Astrocyte of the hippocampus (primary cell): ENCODE data around the gene STAT1.
A peak's percentile ranks its signal among the peaks of the same experiment; 100 is the strongest.

Experiments used
- DNase-seq: peaks from one replicate; pipeline ENCODE4 v3.0.0; 2011; ENCODE audit warnings: low read depth, low spot score

The STAT1 gene

DNA sequence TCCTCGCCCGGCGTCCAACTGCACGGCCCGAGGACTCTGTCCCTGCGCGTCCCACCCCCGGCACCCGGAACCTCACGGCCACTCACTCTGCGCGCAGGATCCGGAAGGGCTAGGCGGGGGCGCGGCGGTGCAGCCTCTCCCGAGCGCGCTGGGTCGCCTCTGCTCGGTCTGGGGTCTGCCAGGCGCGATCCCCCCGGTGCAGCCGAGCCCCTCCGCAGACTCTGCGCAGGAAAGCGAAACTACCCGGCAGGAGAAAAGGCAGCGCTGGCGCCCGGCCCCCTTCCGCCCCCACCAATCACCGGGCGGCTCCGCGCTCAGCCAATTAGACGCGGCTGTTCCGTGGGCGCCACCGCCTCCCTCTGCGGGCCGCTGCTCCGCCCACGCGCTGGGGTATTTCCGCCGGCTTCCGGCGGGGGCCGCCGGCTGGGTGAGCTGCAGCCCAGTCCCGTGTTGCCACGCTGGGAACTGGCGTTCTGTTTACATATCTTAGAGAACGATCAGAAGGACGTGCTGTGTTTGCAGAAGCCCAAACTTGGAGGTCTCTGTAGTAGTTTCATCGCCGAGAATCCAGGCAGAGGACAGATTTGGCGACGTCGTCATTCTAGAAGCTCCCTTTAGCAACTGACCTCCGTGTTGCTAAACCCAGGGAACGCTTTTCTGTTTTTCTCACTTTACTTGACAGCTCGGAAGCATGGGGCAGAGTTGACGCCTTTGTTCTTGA, at the start of gene STAT1:
TSS of gene STAT1 (minus strand) at position 240 of the 721 bp plus-strand sequence. CDS start 4,168 bp downstream, outside the sequence.
- DNase-seq = peak; percentile 98

DNA sequence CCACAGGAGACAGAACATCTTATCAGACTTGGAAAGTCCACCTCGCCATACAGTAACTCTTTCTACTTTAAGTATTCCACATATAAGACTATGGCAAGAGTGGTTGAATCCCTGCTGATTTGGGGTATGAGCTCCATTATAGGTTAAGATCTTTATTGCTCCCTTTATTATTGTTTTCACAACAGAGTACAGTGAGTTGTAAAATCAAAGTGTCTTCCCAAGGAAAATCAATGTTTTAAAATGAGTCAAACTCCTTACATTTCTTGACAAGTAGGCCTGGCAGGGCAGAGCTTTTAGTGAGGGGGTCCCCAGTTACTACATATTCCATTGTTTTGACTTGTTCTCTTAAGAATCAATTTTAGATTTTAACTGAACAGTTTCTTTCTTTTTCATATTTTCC, 49.6 kb upstream of the STAT1 start:
- DNase-seq = no peak

DNA sequence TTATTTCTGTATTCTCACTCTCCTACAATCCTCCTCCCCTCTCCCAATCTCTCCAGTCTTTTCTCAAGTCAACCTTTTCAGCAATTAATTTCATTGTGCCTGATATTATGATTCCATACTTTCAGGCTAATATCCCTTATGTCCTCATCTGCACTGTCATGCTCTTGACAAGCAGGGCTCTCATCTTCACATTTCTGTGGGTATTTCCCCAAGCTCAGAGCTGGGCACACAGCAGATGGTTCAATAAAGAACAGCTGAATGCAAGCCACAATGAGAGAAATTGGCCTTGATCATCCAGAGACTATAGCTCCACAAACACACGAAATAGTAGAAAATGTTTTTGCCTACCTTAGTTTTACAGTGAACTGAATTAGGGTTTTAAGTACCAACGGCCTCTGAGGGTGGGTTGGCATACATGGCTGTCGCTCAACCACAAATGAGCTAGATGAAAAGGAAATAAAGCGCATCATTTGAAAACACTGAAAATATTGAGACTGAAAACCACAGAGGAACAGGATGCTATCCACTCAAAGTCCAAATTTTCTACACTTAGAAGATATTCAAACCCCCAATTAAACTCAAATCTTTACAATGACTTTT, 47.5 kb upstream of the STAT1 start:
- no peak for DNase-seq

DNA sequence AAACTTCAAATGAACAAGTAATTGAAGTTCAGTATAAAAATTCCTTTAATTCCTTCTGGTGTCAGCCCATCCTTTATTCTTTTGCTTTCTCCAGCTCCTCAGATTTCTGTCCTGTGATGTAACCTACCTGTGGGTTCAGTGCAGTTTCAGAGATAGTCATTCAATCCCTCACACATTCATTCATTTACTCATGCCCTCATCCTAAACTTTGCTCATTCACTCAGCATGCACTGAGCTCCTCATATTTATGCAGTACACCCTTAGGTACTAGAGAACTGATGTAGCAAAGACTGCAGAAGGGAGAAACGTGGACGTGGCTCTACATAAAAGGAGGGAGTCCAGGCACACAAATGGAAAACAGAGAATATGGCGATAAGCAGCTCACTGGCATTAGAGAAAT, 45.3 kb upstream of the STAT1 start:
- DNase-seq = no peak

DNA sequence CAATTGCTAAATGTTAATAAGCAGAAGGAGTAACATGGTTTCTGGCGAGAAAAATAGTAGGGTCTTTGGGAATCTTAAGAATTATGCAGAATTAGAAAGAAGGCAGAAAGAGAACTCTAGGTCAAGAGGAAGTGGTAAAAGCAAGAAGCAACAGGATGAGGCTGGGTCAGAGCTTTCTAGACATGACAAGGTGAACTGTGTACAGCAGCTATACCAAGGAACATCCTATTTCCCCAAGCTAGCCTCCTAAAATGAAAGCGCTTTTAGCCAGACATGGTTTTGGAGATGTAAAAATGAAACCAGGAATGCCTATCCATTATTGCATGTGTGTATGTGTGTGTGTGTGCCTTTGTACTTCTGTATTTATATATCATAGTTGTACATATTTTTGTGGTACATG, 42.3 kb upstream of the STAT1 start:
- DNase-seq = no peak

DNA sequence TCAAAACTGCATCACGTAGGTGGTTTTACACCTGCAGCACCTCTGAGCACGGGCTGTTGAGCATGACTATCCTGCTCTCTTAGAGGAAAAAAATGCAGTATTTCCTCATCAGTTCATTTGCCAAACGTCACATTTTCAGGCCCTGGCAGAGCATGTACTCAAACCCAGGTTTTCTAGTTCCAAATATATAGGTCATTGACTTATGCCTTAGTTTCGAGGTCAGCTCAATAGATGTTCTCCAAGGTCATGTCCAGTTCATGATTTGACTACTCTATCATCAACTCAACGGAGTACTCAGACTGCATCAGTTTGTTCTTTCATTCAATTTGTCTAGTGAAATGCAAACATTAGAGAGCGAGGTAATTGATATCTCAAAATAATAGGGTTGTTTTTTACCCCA, 39.3 kb upstream of the STAT1 start:
- DNase-seq = no peak

DNA sequence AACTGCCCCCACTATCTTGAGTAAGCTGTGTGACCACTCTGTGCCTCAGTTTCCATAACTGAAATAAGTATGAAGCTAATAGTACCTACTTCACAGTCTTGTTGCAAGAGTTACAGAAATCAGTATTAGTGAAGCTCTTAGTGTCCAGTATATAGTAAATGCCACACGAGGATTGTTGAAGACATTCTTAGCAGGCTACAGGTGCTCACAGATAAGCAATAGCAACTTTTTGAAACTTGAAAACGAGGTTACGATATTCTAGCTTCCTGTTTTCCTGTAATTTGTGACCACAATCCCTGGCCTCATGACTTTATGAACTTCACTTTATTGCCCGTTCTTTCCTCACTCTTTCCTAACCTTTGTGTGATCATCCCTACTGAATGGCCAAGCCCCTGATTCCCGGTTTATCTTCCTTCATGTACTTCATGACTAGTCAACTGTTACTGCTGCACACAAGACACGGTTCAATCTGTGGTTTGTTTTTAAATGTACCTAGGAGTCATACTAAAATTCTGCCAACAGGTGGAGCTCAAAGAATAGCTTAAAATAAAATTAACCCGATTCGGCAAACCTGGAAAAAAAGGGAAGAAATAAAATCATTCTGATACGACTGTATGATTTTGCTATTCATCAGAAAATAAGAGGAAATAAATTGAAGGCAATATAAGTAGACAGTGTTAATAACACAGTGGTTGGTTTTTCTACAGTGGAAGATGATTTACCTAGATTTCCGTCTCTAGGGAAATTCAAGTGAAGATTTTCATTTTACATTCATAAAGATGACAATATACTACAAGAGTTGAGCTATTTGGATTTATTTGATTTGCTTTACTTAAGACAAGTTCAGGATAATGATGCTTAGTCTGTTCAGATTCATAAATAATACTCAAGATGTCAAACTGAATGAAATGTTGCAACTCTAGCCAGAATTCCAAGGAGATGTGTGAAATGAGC, 38.1 kb upstream of the STAT1 start:
- peak; percentile 68 for DNase-seq

DNA sequence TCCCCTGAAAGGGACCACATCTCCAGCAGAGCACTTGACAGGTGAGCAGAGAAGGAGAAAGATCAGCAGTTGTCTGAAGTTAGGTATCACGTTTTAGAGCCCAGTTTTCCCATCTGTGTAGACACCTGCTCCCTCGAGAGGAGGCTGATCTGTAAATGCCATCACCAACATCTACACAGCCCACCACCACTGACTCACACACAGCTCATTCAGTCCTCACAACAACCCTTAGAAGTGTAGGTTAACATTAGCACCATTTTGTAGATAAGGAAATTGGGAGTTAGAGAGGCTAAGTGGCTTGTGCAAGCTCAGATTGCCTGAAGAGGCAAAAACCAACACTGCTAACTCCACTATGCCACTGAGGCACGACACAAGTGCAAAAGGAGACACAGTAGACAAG, 37.2 kb upstream of the STAT1 start:
- no peak for DNase-seq

DNA sequence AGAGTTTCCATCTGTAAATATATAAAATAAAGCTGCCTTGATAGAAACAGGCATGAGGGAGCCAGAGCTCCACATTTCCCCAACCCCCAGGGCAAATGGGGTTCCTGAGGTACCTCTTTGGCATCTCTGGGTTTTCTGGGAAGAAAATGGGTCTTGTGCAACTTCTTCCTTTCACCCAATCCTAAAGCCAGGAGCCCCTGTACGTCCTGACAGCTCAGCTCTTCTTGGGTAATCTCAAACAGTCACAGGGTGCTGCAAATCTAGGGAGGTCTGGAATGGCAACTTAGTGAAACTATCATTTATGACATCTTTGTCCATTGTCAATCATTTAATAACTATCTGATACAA, 36.6 kb upstream of the STAT1 start:
- DNase-seq = no peak

DNA sequence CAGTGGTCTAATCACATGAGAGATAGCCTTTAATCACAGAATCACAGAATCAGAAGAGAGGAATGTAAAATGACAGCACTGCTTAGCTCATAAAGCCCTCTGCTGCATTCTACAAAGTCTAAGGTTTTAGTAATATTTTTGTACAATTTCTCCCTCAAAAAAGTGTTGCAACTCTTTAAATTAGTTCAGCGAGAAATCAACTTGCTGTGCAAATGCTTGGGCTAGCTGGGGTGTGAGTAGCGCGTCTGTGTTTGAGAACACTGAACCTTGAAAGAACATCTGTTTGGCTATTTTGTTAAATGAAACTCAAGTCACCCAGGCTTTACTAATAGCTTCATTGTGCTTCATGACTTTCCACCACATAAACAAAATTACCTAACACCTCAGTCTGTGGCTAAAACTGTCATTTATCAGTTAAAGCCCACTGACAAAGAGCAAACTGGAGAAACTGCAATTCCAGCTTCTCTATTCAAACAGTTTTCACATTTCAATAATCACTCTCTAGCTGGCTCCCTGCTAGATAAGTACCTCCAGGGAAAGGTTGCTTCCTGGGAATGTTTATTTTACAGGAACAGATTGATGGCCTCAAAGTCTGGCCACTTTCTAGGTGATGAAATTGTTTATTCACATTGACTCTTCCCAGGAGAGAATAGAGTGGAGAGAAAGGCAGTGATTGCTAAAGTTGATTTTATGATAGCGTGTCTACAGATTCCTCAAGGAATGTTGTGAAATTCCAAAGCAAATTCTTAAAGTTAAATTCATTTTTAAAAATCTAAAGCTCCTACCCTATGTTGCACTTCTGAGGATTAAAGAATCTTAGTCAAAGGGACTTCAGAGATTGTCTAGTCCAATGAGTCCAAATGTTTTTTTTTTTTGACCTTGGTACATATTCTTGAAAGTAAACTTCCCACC, 36.0 kb upstream of the STAT1 start:
- peak; percentile 56 for DNase-seq

DNA sequence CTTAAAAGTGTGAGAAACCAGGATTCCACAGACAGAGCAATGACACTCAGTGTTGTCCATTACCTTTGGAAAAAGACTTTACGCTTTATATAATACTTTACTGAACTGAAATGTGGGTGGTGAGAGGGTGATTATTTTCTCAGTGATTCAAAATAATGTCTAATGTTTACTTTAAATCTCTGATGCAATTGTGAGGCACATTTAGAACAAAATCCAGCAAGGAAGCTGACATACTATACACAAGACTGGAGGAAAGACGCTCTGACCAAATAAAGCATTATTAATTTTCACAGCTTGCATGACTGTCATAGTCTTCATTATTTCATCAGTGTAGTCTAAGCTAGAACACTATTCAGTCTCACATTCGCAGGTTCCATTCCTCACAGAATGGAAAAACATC, 34.1 kb upstream of the STAT1 start:
- no peak for DNase-seq

DNA sequence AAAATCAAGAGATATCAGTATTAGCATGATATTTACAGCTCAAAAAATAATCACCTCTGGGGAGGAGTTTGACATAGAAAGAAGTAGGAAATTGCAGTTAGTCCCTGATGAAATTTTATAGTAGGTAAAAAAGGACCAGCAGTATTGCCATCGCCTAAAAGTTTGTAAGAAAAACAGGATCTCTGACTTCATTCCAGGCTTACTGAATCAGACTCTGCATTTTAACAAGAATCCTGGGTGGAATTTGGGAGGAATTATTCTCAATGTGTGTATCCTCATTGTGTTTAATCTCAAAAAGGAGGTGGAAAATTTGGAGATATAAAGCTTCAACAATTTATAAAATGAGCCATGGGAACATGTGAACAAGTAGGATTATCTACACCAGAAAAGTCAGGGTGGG, 31.2 kb upstream of the STAT1 start:
- DNase-seq = no peak

DNA sequence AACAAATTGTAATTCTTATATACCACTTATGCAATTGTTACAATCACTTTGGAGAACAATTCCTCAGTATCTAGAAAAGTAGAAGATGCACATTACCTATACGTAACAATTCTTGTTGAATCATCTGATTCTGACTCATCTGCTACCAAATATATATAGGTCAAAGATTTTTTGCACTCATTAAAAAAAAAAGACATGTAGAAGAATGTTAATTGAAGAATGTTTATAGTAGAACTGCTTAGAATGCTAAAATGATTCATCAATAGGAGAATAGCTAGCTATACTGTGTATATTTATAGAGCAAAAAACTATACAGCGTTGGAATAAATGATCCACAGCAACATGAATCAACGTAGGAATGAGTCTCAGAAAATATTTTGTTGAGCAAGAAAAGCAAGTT, 29.5 kb upstream of the STAT1 start:
- no peak for DNase-seq

DNA sequence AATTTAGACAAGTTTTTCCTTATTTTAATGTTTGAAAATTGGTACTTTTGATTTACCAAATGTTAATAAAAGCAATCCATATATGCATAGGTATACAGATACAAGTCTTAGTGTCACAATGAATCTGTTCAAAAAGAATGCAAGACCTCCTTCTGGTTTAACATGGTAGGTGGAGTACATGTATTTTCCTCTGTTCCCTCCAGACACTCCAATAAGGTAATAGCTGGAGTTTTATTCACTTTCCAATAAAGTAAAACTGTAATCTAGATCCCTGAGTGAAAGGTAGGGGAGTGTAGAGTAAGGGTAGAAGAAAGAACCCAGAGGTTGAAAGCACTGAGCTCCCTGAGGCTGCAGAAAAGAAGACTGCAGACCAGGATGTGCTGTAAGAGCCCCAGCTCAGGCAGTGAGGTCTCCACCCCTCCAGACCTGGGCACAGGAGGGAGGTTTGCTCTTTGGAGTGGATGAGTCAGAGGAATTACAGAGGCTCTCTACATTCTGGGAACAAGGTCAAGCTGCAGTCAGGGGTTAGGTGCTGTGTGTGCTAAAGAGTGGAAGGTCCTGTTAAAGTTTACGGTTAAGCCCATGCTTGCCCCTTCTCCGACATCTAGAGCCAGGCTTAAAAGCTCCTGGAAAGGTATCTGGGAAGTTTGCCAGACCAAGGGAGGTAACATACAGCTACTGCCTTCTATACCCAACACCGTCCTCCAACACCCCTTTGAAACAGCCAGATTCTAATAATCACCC, 27.6 kb upstream of the STAT1 start:
- DNase-seq = no peak

DNA sequence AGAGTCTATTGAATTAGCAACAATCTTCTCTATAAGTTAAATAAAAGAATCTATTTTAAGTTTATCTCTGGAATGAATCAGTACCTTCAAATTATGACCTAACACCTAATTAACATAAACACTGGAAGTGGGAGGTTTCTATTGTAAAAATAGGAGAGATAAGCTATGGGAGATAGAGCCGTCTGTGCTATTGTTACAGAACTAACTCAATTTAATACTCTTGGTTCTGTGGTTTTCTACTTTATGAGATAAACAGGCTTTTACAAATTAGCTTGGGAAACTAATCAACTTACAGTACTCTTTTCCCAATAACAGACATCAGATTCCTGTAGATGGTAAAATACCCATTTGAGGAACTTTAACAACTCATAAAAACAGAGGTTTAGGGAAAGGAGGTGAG, 25.6 kb upstream of the STAT1 start:
- no peak for DNase-seq

DNA sequence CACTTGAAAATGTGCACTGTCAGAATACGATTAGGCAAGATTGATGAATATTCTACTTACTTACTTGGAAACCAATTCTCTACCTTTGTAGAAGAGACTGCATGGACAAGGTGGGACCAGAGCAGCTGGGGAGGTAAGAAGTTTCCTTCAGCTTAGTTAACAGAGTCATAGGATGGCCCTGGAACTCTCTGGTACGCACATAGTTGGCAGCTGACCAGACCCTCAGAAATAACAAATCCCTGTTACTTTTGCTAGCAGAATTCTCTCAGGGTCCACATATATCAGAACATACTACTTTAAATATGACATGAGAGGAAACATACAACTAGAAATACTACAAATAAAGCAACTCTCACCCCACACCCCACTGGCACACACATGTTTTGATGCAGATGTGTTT, 24.8 kb upstream of the STAT1 start:
- peak; percentile 52 for DNase-seq

DNA sequence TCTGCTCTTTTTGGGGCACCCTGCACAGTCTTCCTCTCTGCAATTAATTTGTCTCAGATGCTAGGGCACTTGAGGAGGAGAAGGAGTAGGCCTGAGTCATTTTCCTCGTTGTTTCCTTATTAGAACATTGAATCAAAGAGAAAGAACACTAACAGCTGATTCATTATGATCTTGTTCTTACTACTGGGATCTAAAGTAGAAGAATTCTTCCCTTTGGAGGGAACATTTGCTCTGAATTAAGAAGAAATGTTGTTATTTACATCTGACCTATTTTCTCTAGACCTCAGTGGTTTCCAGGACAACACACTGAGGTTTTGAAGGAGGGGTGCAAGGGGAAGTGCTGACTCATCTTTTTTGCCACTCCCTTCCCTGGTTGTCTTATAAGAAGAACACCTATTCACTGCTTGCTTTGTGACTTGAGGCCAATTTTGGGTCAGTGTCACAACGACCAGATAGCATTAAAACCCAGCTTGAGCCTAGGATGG, 24.3 kb upstream of the STAT1 start:
- peak; percentile 52 for DNase-seq

DNA sequence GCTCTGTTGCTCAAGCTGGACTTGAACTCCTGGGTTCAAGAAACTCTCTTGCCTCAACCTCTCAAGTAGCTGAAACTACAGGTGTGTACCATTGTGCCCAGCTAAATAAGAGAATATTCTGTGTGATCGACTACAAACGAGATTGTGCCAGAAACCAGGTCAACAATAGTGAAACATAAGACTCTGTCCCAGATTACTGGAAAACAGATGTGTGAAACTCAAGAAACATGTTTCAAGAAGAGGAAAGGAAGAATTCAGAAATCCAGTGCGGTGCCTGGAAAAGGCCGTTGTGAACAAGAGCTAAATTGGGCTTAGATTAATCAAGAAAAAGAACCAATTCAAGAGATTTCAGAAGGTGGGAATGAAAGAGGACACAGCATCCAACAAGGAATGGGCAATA, 23.4 kb upstream of the STAT1 start:
- no peak for DNase-seq

DNA sequence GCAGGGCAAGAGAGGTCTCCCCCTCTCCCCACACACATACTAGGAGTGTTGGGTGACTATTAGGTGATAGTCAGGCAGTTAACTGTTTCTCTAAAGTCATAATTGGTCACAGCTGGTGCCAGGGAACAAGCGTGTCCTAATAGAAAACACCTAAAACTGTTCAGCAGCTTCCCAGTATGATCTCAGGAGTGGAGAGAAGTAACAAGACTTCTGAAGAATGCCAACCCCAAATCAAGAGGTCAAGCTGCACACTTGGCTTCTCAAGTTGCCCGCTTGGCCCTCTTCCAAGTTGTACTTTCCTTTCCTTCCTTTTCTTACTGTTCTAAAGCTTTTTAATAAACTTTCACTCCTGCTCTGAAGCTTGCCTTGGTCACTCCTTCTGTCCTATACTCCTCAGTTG, 22.4 kb upstream of the STAT1 start:
- DNase-seq = no peak

DNA sequence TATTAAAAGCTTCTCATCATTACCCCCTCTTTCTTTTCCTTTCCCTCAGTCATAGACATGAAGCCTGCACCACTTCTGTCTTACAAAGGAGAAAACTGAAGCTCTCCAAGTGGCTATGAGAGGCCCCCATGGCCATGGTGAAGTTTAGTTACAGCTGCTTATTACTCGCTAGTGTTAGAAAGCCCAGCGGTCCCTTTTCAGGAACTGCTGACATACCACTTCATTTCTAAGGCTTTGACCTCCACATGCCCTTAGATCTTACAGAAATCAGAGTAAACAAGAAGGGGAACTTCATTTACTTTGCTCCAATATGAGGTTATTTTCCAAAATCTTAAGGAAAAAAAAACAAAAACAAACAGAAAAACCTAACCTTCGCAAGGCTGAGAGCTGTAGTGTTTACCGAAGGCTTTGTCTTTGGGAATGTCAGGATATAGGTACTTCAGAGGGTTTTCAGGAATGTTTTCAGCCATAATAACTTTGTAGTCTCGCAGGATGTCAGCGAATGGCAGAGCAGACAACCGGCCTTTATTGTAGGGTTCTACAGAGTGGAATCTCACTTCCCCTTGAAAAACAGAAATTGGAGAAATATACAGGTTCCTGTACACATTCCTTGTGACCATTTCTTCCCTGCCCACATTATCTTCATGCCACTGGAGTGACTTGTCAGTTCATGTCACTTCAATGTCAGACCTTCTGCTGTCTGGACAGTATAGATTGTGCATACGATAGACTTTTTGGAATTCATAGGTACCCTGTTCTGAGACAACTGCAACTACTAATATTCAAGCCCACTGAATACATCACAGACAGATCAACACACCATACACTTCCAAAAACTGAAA, 18.8 kb upstream of the STAT1 start:
- no peak for DNase-seq
